NCI-H1417 treated with DMSO at 0.1 percent for 48 hours (cell line): ENCODE measurements around the gene HOXB5.

ENCODE experiments used
- DNase-seq: peaks from one replicate; lab custom pipeline; 2025; lab: John Stamatoyannopoulos, UW

HOXB5 gene

DNA sequence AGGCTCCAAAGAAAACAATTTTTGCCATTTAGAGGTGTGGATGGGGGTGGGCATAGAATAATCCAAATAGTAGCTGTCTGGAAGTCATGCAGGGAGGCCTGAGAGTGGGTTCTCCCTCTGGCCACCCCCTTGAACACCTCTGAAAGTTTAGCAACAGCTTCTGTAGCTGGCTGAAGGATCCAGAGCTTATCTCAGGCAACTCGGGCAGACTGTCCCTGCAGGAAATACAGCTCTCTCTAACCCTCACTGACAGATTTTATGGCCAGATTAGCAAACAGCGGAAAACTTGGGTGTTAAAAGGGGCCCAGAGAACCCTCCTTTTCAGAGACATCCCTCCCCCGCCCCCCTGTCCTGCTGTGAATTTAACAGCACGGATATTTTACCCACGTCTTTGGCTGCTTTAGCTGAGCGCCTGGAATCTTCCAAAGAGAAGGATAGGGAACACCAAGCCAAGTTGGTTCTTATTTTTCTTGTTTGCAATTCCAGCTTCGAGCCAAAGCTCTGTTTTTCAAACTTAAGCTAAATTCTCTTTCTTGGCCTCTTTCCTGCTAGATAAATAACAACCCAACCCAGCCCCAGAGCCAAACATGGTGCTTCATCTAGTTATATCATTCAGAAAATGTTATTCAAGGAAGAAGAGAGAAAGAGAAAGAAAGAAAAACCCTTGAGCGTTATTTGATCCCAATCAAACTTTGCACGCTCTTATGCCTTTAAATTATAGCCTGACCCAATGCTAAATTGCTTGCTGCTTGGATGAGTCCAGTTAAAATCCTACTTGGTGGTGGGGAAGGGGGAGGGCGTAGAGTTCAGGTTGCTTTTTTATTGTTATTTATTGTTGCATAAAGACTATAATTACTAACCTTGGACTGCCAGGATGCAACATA lies 46.4 kb downstream of the HOXB5 start:
- peak; percentile 46 for DNase-seq

DNA sequence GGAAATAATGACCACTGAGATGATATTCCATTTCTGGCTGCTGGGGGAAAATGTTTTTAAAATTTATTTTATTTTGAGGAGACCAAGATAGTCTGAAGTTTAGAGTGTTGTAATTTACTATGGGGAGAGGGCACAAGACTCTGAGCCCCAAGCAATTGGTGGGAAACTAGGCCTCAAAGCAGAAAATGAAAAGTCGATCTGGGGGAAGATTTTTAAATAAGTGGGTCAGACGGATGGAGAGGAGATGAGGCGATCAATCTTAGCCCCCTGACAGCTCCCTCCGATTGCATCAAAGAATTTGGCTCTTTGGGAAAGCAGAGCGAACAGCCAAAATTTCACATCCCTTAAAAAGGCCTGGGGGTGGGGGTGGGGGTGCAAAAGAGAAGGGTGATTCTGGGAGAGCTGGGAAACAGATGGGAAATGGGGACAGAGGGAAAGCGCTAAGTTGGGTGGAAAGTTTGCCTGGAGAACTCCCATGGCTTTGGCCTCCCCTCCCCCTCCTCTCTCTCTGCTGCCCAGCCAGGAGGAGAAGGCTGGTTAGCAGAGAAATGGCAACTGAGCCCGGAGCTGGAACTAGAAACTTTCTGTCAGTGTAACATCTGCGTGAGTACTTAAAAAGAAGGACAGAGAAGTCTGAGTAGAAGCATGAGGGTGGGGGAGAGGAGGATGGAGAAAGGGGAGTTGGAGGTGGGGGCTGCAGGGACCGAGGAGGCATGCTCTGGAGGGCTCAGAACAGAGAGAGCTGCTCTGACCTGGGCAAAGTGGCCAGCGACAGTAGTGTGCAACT lies 47.2 kb downstream of the HOXB5 start:
- DNase-seq: no peak

DNA sequence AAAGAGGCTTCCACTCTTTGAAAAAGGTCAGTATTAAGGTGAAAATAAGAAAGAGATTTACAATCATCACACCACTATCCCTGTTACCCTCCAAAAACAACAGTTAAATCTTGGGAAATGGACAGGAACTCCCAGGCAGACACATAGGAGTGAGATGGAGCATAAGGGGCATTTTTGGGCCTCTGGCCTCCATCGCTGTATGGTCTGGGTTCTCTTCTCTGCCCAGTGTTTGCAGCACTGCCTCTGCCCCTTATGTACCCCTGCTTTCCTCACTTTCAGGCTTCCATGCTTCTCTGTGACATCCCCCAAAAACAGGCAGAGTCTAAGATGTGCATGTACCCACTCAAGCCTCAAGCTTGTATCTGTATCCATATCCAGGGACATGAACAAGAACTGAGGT lies 48.0 kb downstream of the HOXB5 start:
- no peak for DNase-seq

DNA sequence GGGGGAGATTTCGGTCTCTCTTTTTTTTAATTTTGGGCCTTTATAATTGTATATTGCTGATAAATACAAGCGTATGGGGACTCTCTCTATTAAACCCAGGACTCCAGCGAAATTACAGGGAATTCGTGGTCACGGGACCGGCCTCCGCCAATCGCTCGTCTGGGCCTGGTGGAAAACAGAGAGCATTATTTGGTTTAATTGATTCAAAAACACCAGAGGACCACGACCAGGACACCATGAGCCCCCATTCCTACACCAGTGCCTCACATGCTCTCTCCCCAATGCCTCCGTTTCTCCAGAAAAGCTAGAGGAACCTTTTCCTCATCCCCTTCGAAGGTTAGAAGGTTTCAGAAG lies 48.6 kb downstream of the HOXB5 start, which contains the start of gene HOXB2:
HOXB2 (minus strand) TSS at position 88 of the 354 bp plus-strand sequence. CDS start 198 bp downstream, outside the sequence.
- no peak for DNase-seq

DNA sequence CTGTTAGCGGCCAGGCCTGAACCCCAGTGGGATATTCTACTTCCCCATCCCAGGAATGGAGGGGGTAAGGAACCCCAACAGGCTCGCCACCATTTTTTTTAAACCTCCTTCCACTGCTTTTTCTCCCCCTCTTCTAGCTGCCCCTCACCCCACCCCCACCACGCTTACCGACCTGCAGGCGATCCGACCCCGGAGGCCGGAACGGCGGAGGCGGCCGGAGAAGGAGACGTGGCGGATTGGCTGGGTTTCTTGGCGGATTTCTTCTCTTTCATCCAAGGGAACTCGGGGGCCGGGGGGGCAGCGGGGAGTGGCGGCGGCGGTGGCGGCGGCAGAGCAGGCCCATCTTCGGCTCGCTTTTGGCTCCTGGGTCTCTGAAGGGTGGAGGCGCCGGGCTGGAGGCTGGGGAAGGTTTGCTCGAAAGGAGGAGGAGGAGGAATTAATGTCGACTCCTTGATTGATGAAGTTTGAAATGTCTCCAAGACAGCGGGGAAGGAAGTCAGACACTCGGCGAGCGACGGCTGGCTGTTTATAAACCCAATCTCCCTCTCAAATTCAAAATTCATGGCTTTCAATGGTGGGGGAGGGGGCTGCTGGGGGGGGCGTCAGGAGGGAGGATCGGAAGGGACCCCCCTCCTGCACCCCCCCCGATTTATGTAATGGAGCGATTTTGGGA lies 49.1 kb downstream of the HOXB5 start:
- no peak for DNase-seq

DNA sequence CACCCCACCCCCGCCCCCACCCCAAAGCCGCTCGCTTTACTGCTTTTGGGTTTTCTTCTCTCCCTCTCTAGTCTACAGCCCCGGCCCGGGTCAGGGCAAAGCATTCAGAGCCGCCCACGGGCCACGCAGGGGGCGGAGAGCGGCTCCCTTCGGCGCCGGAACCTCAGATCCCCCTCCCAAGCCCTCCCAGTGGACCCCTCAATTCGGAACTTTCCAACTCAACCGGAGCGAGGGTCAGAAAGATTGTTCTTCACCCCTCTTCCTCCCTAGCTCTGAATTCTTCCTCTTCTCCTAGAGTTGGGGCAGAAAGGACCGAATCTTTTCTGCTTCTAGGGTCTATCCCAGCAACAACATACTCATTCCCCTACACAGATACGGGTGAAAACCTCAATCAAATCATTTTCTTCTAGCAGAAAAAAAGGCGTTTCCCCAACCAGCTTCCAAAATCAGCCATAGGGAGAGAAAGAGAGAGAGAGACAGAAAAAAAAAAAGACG lies 49.7 kb downstream of the HOXB5 start:
- DNase-seq: no peak

DNA sequence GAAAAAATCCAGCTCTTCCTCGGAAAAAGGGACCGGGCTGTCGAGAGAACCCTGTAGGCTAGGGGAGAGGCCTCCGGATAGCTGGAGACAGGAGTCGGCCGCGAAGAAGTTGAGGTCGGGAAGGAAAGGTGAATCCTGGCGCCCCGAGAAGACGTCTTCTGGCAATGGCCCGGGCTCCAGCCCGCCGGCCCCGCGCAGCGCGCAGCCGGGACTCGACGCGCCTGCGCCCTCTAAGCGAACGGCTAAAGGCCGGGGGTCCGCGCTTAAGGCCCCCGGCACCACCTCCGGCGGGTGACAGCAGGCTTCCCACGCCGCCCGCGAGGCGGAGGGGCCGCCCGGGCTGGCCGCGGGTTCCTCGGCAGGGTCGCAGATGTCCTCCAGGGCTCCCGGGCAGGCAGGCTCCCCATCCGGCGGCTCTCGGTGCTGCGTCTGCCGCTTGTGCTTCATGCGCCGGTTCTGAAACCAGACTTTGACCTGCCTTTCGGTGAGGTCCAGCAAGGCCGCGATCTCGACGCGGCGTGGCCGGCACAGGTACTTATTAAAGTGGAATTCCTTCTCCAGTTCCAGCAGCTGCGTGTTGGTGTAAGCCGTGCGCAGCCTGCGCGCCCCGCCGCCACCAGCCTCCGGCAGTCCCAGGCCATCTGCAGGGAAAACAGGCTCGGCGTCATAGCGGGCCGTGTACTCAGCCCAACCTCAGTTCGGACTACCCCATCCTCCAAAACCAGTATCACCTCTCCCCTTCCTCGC lies 50.3 kb downstream of the HOXB5 start:
- no peak for DNase-seq

DNA sequence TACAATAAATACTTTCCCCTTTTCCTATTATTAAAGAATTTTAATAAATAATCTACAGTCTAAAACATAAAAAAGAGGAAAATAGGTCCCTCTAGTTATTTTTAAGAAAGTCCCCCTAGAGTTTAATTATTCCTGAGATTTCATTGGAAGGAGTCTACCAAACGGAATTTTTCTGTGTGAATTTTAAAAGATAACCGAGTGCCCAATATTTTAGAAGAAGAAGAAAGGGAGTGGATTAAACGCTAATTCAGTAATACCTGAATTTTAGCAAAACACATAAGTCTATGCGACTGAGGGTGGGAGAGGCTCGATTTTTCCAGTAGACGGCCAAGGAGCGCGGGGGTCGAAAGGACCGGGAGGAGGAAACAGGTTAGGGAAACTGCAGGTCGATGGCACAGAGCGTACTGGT lies 50.9 kb downstream of the HOXB5 start:
- no peak for DNase-seq

DNA sequence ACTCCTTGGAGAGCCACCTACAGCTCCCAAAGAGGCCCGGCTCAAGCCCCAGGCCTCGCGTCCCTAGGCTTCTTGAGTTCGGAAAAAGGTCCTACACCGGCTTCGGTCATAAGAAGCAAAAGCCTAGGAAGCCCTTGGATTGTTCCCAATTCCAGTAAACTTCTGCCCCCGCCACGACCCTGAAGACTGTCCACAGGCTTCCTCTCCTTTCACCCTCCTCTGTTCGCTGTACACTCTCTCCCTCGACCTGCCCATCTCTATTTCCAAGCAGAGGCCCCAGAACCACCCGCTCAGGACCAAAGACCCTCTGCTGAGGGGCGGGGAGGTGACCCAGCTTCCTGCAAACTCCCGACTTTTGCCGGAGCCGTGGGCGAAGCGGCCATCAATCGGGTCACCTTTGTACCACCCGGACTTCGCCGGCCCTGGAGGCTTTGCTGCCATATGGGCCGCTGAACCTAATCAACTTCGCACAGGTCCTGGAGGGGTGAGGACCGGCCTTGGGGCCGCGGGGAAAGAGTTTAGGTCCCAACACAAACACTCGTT lies 51.4 kb downstream of the HOXB5 start:
- no peak for DNase-seq

DNA sequence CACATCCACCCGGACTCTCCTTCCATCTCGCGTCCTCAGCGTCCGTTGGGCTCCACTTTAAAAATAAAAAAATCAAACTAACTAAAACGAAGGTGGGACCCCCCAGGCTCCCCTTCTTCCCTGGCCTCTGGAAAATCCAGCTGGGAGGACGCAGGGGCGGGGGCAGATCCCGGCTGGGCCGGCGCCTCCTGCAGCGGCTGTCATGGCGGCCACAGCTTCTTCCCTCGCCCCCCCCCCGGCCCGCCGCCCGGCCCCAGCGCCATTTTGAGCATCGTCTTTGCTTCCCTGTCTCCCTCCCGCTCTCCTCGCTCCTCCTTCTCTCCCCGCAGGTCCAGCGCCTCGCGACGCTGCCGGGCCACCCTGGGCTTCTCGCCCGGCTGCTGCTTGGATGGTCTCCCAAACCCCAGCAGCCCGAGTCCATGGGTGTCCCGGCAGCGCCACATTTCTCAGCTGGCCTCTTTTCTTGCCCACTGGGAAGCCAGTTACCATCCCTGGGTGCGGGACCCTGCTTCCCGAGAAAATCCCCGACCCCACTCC lies 51.9 kb downstream of the HOXB5 start:
- no peak for DNase-seq
